Astrocyte (in vitro differentiated cells and primary cell): ENCODE measurements around the gene TTPAL. TPM values are rescaled to one million over a fixed set of nuclear protein-coding genes. Genes with fewer than 3 reads are reported as not detected.

Experiments
- DNase-seq: peaks from one replicate; pipeline ENCODE4 v3.0.0-alpha.2; 2010; ENCODE audit warnings: low read depth
- FAIRE-seq: peaks from 2 replicates; lab custom pipeline; 2011; peaks lifted over from hg19 to GRCh38; lab: Jason Lieb, UNC
- H2AFZ ChIP-seq: 2 replicates; pipeline ENCODE4 v1.6.0; 2012; ENCODE audit warnings: low read depth, low read length, inconsistent platforms
- H3K27ac ChIP-seq: 2 replicates; pipeline ENCODE4 v1.5.1; 2011; ENCODE audit warnings: low read depth, low read length, inconsistent platforms
- H3K27me3 ChIP-seq: 2 replicates; pipeline ENCODE4 v1.6.0; 2011; ENCODE audit warnings: low read length, inconsistent platforms; ENCODE audit not compliant: insufficient read depth
- H3K36me3 ChIP-seq: 2 replicates; pipeline ENCODE4 v1.5.1; 2011; ENCODE audit warnings: low read length, inconsistent platforms; ENCODE audit not compliant: insufficient read depth
- H3K4me1 ChIP-seq: 2 replicates; pipeline ENCODE4 v1.5.1; 2011; ENCODE audit warnings: low read length, inconsistent platforms; ENCODE audit not compliant: insufficient read depth
- H3K4me2 ChIP-seq: 2 replicates; pipeline ENCODE4 v1.6.0; 2012; ENCODE audit warnings: low read length, inconsistent platforms
- H3K4me3 ChIP-seq: 2 replicates; pipeline ENCODE4 v1.5.1; 2011; ENCODE audit warnings: low read depth, mild to moderate bottlenecking, low read length, inconsistent platforms; ENCODE audit not compliant: insufficient read depth
- H3K79me2 ChIP-seq: 2 replicates; pipeline ENCODE4 v1.6.0; 2012; ENCODE audit warnings: mild to moderate bottlenecking, low read length, inconsistent platforms; ENCODE audit not compliant: insufficient read depth
- H3K9ac ChIP-seq: 2 replicates; pipeline ENCODE4 v1.6.0; 2012; ENCODE audit warnings: mild to moderate bottlenecking, low read length, inconsistent platforms
- H3K9me3 ChIP-seq: 2 replicates; pipeline ENCODE4 v1.5.1; 2012; ENCODE audit warnings: low read depth, mild to moderate bottlenecking, low read length, inconsistent platforms; ENCODE audit not compliant: insufficient read depth
- H4K20me1 ChIP-seq: 2 replicates; pipeline ENCODE4 v1.6.0; 2012; ENCODE audit warnings: low read length, inconsistent platforms; ENCODE audit not compliant: insufficient read depth
- H3K27ac Mint-ChIP-seq: one replicate; pipeline ENCODE4 v1.8.0; 2021; ENCODE audit warnings: mild to moderate bottlenecking, mixed read lengths; ENCODE audit not compliant: unreplicated experiment
- H3K27me3 Mint-ChIP-seq: one replicate; pipeline ENCODE4 v1.8.0; 2021; ENCODE audit warnings: low read depth, mixed read lengths; ENCODE audit not compliant: unreplicated experiment
- H3K36me3 Mint-ChIP-seq: one replicate; pipeline ENCODE4 v1.8.0; 2021; ENCODE audit warnings: low read depth, mixed read lengths; ENCODE audit not compliant: unreplicated experiment
- H3K4me1 Mint-ChIP-seq: one replicate; pipeline ENCODE4 v1.8.0; 2021; ENCODE audit warnings: low read depth, mixed read lengths; ENCODE audit not compliant: unreplicated experiment
- H3K4me3 Mint-ChIP-seq: one replicate; pipeline ENCODE4 v1.8.0; 2021; ENCODE audit warnings: mild to moderate bottlenecking, moderate library complexity, mixed read lengths; ENCODE audit not compliant: unreplicated experiment
- H3K9me3 Mint-ChIP-seq: one replicate; pipeline ENCODE4 v1.8.0; 2021; ENCODE audit warnings: mild to moderate bottlenecking, mixed read lengths; ENCODE audit not compliant: unreplicated experiment
- CTCF ChIP-seq: IDR thresholded peaks from 2 replicates; pipeline ENCODE4 v1.5.1; 2011; ENCODE audit warnings: low read depth, mild to moderate bottlenecking, inconsistent platforms, low read length, moderate library complexity; ENCODE audit not compliant: insufficient read depth
- EZH2 ChIP-seq: IDR thresholded peaks from 2 replicates; pipeline ENCODE4 v1.6.1; 2012; ENCODE audit warnings: mild to moderate bottlenecking, low read length, inconsistent platforms; ENCODE audit not compliant: insufficient read depth
- total RNA-seq: library from RNA; stranded (reverse); gene quantifications from 2 replicates; pipeline ENCODE4 v1.2.1, GENCODE V29; 2021

TTPAL gene
- total RNA-seq, 1 donor from 2014 or later = 23.3 TPM

- Histone ChIP-seq H4K20me1 (no peaks in the 10 kb centered on the region), H3K4me3 (no peak overlapping the region), H3K36me3 (no peaks in the 10 kb centered on the region), H2AFZ (no peak overlapping the region), H3K79me2 (no peaks in the 10 kb centered on the region), H3K4me1 (no peaks in the 10 kb centered on the region), H3K9me3 (no peaks in the 10 kb centered on the region), H3K27me3 (peaks cover 8% of the 10 kb centered on the region), H3K9ac (no peak overlapping the region), H3K27ac (no peak overlapping the region), H3K4me2 (no peak overlapping the region)
- Mint-ChIP-seq H3K27ac (no peak overlapping the region), H3K4me3 (no peak overlapping the region), H3K4me1 (no peaks in the 10 kb centered on the region), H3K27me3 (peaks cover 13% of the 10 kb centered on the region), H3K9me3 (no peaks in the 10 kb centered on the region), H3K36me3 (no peaks in the 10 kb centered on the region)
- DNase-seq (no peak), FAIRE-seq (no peak)
- TF ChIP-seq EZH2 (no peak), CTCF (peak; percentile 33)
Observed at GRCh38 chr20:44460795-44461141, 14.9 kb upstream of the TTPAL start.

GRCh38 chr20:44461142-44461802 lies 14.4 kb upstream of the TTPAL start:
- Mint-ChIP-seq H3K4me1 (no peaks in the 10 kb centered on the region), H3K27ac (no peak overlapping the region)

More at GRCh38 chr20:44461142-44461802, 14.4 kb upstream of the TTPAL start:
- FAIRE-seq (no peak), DNase-seq (no peak)
- peaks cover 13% of the 10 kb centered on the region for H3K27me3 Mint-ChIP-seq
- H3K4me3 ChIP-seq = no peak overlapping the region
- H3K9me3 Mint-ChIP-seq = no peaks in the 10 kb centered on the region
- no peak overlapping the region for H3K4me3 Mint-ChIP-seq
- no peak for TF ChIP-seq CTCF
- no peak for TF ChIP-seq EZH2
- no peaks in the 10 kb centered on the region for H3K36me3 ChIP-seq
- no peak overlapping the region for H2AFZ ChIP-seq
- H3K9me3 ChIP-seq = no peaks in the 10 kb centered on the region
- no peaks in the 10 kb centered on the region for H3K79me2 ChIP-seq
- H3K4me2 ChIP-seq = no peak overlapping the region
- no peaks in the 10 kb centered on the region for H3K4me1 ChIP-seq
- no peak overlapping the region for H3K27ac ChIP-seq
- H3K9ac ChIP-seq = no peak overlapping the region
- no peaks in the 10 kb centered on the region for H4K20me1 ChIP-seq
- peaks cover 8% of the 10 kb centered on the region for H3K27me3 ChIP-seq
- H3K36me3 Mint-ChIP-seq = no peaks in the 10 kb centered on the region
